Activated CD4-positive, alpha-beta T cell treated with anti-CD3 and anti-CD28 coated beads for 24 hours (primary cell): ENCODE results near the gene CTSC.

ENCODE experiments used
- DNase-seq, 2 donors: peaks; one replicate each; pipeline ENCODE4 v3.0.0-alpha.2; 2020; ENCODE audit warnings: low read depth in 2 of 2

Gene CTSC

GRCh38 chr11:88317536-88317935 is 20.0 kb downstream of the CTSC start:
- no peak for DNase-seq

- no peak for DNase-seq
These were observed 21.5 kb downstream of the CTSC start for GRCh38 chr11:88315981-88316441.

GRCh38 chr11:88315015-88315414 is 22.5 kb downstream of the CTSC start:
- no peak for DNase-seq

DNA sequence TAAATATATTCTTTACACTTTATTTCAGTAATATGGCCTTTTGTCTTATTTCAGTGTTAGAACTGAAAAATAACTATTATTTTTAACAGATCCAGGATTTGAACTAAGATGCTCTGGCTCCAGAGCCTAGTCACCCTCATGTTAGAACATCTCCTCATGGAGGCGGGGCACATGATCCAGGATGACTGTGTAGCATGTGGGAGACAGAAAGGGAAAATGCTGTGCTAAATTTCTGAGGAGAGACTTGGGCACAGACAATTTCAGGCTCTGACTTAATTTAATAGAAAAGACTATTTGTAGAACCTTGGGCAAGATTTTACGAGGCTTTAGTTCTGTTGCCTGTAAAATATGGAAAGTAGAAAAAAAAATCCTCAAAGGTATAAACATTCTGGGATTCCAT is 24.1 kb downstream of the CTSC start:
- no peak for DNase-seq

- DNase-seq, result no peak
These were observed 24.9 kb downstream of the CTSC start for GRCh38 chr11:88312628-88313027.

DNA sequence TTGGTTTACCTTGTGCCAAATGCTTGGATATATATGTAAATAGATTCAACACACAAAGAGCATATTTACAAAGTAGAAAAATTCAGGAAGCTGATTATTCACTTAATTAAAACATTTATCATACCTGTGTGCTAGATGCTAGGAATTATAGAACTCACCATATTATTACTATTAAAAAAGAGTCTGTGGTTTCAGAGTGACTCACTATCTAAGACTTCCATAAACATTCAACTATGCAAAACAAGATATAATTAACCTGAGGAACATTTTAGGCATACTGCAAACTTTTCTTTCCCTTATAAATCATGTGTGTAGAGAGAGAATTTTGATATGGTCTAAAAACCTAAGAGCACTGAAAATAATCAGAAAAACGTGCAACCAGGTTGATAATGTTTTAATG is 27.3 kb downstream of the CTSC start:
- DNase-seq, result no peak

GRCh38 chr11:88308576-88308975 is 29.0 kb downstream of the CTSC start:
- DNase-seq, result no peak

GRCh38 chr11:88307749-88308425 is 29.6 kb downstream of the CTSC start:
- DNase-seq, result no peak

GRCh38 chr11:88306785-88307184 is 30.8 kb downstream of the CTSC start:
- no peak for DNase-seq

DNA sequence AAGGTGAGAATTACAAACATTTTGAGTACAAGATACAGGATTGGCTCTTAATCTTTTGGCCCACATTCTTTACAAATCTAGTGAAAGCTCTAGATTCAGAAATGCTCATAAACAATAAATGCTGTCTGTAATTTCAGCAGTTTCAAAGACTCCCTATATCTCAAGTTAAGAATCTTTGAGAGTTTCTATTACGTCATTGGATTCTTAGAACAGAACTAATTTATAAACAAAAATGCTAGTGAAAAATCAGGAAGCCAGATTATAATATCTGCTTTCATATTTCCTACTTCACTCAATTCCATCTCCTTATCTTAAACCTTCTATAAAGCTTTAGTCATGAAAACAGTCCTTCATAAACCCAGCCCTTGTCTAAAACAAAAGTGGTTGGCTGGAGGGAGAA is 32.1 kb downstream of the CTSC start:
- DNase-seq, result no peak

DNA sequence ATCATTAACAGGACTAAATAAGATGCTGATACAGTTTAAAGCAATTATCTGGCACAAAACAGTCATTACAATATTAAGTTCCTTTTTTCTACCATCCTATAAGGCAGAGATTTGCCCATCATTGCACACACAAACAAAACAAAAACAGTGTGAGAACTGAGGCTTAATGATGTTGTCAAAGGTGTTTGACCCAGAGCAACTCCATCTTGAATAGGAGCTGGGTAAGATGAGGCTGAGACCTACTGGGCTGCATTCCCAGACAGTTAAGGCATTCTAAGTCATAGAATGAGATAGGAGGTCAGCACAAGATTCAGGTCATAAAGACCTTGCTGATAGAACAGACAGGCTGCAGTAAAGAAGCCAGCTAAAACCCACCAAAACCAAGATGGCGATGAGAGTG is 33.2 kb downstream of the CTSC start:
- DNase-seq, result no peak

GRCh38 chr11:88303037-88303436 is 34.5 kb downstream of the CTSC start:
- no peak for DNase-seq

GRCh38 chr11:88301488-88302140 is 35.9 kb downstream of the CTSC start:
- no peak for DNase-seq

DNA sequence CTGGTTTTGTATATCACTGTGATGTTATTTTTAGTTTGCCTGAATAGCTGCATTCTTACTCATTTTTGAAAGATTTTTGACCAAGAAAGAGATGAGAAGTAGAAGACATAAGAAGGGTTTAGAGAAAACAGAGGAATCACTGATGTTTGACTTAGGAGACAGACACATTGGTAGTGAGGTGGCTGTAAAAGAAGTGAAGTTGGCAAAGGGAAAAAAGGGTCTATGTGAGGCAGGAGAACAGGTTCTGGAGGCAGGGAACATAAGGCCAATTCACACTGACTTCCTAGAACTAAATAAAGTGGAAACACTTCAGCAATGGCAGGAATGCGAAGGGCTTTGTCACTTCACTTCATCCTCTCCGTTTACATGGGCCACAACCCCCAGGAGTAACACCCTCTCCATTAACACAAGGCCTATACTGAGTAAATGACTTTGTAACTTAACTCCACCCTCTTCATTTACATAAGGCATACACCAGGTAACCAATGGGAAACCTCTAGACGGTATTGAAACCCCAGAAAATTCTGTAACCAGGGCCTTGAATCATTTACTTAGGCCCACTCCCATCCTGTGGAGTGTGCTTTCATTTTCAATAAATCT is 36.5 kb downstream of the CTSC start:
- no peak for DNase-seq

DNA sequence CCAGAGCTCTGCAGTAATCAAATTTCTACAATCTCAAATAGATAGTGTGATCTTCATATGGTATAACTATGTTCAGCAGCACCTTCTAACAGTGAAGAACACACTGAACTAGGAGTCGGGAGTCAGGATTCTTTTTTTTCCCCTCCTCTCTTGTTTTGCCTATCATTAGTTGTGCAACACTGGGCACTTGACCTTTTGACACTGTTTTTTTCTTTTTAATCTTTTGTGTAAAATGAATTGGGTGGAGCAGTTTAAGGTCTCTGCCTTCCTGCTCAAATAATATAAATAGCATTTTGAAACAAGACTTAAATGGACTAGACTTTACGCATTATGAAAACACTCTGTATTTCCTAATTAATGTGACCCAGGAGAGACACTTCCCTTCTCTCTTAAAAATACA is 39.7 kb downstream of the CTSC start:
- DNase-seq, result no peak

- DNase-seq, result no peak
These were observed 40.1 kb downstream of the CTSC start for GRCh38 chr11:88297421-88297820.

GRCh38 chr11:88295028-88295427 is 42.5 kb downstream of the CTSC start:
- DNase-seq, result no peak

DNA sequence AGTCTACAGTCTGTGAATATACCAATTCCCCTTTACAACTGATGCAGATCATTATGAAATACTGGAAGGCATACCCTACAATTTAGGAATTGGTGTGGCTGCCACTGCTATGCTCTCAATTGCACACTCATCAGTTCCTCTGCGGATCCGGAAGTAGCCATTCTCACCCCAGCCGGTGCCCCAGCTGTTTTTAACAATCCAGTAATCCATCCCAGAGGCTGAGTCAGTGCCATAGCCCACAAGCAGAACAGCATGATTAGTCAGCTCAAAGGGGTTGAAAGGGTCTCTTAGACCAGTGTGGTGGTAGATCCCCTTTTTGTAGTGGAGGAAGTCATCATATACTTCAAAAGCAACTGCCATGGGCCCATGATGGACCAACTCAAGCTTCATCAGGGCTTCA is 43.6 kb downstream of the CTSC start:
- DNase-seq, result no peak

- no peak for DNase-seq
These were observed 45.2 kb downstream of the CTSC start for GRCh38 chr11:88292171-88292843.

- no peak for DNase-seq
These were observed 49.0 kb downstream of the CTSC start for GRCh38 chr11:88288560-88288959.

DNA sequence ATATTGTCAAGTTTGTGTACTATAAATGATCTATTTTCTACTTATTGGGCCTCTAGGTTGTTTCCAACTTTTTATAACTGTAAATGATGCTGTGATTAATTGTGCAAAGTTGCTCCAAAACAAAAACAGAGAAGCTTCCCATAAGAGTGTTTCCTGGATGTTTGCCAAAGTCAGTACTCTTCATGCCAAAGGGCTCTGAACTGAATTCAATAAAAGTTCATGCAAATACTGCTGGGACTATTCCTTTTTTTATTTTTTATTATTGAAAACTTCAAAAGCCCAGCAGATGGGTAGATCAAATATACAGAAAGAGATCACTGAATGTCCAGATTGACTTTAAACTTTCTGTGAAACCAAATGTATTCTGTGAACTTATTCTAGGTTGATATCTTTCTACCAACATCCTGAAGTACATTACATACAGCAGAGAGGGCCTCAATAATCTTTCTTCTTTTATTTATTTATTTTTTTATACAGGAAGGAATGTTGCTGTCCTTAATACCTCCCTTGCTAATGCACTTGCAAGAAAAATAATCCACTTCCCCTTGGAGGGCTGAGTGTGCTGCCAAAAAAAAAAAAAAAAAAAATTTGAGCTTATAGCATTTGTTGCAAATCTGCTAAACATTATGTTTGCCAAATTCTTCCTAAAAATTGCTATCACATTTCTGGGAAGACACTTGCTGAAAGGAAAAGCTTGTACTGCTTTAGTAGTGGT is 53.0 kb downstream of the CTSC start:
- DNase-seq, result no peak
